Fibroblast of lung (primary cell): ENCODE results near the gene NNT.

ENCODE experiments used
- EZH2 ChIP-seq: IDR thresholded peaks from 2 replicates; pipeline ENCODE4 v1.5.1; 2012; ENCODE audit warnings: low read length, control low read depth, mild to moderate bottlenecking; ENCODE audit errors: missing control alignments
- TF ChIP-seq, protein P1 (sequence below), 2 donors: IDR thresholded peaks in 1 of 2; conservative IDR thresholded peaks in 1 of 2; 1 replicate in 1 of 2; 2 replicates in 1 of 2; pipeline ENCODE4 v1.5.1; 2011 to 2012; ENCODE audit warnings: low read length in 2 of 2, control low read depth in 1 of 2, inconsistent platforms in 1 of 2, low read depth in 1 of 2, mild to moderate bottlenecking in 1 of 2

DNA sequence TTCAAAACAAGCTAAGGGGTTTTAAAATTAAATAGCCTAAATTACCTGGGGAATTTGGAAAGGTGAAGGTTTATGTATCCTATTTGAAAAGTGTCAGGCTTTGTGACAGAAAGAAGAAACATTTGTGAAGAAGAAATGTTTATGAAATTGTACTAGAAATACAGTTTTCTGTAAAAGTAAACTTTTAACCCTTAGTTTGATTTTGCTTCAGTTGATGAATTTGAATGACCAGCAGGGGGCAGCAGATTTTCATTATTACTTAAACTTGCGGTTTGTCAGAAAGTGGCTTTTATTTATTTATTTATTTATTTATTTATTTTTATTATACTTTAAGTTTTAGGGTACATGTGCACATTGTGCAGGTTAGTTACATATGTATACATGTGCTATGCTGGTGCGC is 58.1 kb downstream of the NNT start:
- TF ChIP-seq, protein P1, sequence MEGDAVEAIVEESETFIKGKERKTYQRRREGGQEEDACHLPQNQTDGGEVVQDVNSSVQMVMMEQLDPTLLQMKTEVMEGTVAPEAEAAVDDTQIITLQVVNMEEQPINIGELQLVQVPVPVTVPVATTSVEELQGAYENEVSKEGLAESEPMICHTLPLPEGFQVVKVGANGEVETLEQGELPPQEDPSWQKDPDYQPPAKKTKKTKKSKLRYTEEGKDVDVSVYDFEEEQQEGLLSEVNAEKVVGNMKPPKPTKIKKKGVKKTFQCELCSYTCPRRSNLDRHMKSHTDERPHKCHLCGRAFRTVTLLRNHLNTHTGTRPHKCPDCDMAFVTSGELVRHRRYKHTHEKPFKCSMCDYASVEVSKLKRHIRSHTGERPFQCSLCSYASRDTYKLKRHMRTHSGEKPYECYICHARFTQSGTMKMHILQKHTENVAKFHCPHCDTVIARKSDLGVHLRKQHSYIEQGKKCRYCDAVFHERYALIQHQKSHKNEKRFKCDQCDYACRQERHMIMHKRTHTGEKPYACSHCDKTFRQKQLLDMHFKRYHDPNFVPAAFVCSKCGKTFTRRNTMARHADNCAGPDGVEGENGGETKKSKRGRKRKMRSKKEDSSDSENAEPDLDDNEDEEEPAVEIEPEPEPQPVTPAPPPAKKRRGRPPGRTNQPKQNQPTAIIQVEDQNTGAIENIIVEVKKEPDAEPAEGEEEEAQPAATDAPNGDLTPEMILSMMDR (conservative IDR thresholded peaks at IDR 0.05 in 1 of 2, IDR thresholded peaks at IDR 0.05 in 1 of 2; ENCODE audit: low read depth in 1 of 2, low read length in 2 of 2), result peak; percentile 23 to 45
- TF ChIP-seq EZH2, result no peak
